Mesendoderm (in vitro differentiated cells): ENCODE data around the gene PHF21A.

ENCODE experiments used
- DNase-seq: peaks from one replicate; pipeline ENCODE4 v3.0.0; 2013
- H2AK5ac ChIP-seq: 2 replicates; pipeline ENCODE4 v1.6.1; 2013; ENCODE audit warnings: low read length, inconsistent platforms
- H2BK120ac ChIP-seq: 2 replicates; pipeline ENCODE4 v1.6.1; 2013; ENCODE audit warnings: low read depth, mild to moderate bottlenecking, low read length, moderate library complexity, mixed read lengths
- H2BK15ac ChIP-seq: replicated peaks from 2 replicates; pipeline ENCODE4 v1.6.1; 2013; ENCODE audit warnings: low read depth, mild to moderate bottlenecking, moderate library complexity
- H2BK5ac ChIP-seq: 2 replicates; pipeline ENCODE4 v1.6.1; 2013; ENCODE audit warnings: low read length, inconsistent platforms
- H3K18ac ChIP-seq: 2 replicates; pipeline ENCODE4 v1.6.1; 2013; ENCODE audit warnings: mild to moderate bottlenecking, low read length, mixed read lengths
- H3K23ac ChIP-seq: one replicate; pipeline ENCODE4 v1.6.1; 2013; ENCODE audit warnings: low read length
- H3K27ac ChIP-seq: 2 replicates; pipeline ENCODE4 v1.5.1; 2013; ENCODE audit warnings: low read depth, mild to moderate bottlenecking, inconsistent platforms, low read length, moderate library complexity
- H3K27me3 ChIP-seq: 2 replicates; pipeline ENCODE4 v1.6.1; 2013; ENCODE audit warnings: low read length, control low read depth, mild to moderate bottlenecking, inconsistent platforms; ENCODE audit not compliant: insufficient read depth, poor library complexity
- H3K36me3 ChIP-seq: 2 replicates; pipeline ENCODE4 v1.6.1; 2013; ENCODE audit warnings: low read length, inconsistent platforms; ENCODE audit not compliant: control insufficient read depth, insufficient read depth
- H3K4ac ChIP-seq: one replicate; pipeline ENCODE4 v1.6.1; 2013; ENCODE audit warnings: low read depth, mild to moderate bottlenecking, low read length, moderate library complexity
- H3K4me1 ChIP-seq: 2 replicates; pipeline ENCODE4 v1.6.1; 2013; ENCODE audit warnings: low read depth, low read length, inconsistent platforms; ENCODE audit not compliant: control insufficient read depth
- H3K4me2 ChIP-seq: 2 replicates; pipeline ENCODE4 v1.6.1; 2013; ENCODE audit warnings: low read length
- H3K4me3 ChIP-seq: 2 replicates; pipeline ENCODE4 v1.5.1; 2013; ENCODE audit warnings: mild to moderate bottlenecking, low read length
- H3K56ac ChIP-seq: one replicate; pipeline ENCODE4 v1.6.1; 2013; ENCODE audit warnings: low read length
- H3K79me1 ChIP-seq: 2 replicates; pipeline ENCODE4 v1.6.1; 2013; ENCODE audit warnings: low read length, inconsistent platforms
- H3K79me2 ChIP-seq: 2 replicates; pipeline ENCODE4 v1.6.1; 2013; ENCODE audit warnings: mild to moderate bottlenecking, low read length; ENCODE audit not compliant: control insufficient read depth, insufficient read depth
- H3K9ac ChIP-seq: 2 replicates; pipeline ENCODE4 v1.6.1; 2013; ENCODE audit warnings: low read length, inconsistent platforms
- H4K5ac ChIP-seq: one replicate; pipeline ENCODE4 v1.6.1; 2013; ENCODE audit warnings: low read length
- H4K8ac ChIP-seq: one replicate; pipeline ENCODE4 v1.6.1; 2013; ENCODE audit warnings: low read depth, mild to moderate bottlenecking, control low read depth, low read length, moderate library complexity
- WGBS: extraction: QIAGEN DNeasy Blood & Tissue Kit; methylation state at CpG from one replicate; pipeline ENCODE4 v1.1.7; 2013; ENCODE audit warnings: low lambda C conversion rate, missing lambda C conversion rate; ENCODE audit not compliant: insufficient coverage; ENCODE audit errors: extremely low coverage; 5-methylcytosine and 5-hydroxymethylcytosine counted together

The PHF21A gene

DNA sequence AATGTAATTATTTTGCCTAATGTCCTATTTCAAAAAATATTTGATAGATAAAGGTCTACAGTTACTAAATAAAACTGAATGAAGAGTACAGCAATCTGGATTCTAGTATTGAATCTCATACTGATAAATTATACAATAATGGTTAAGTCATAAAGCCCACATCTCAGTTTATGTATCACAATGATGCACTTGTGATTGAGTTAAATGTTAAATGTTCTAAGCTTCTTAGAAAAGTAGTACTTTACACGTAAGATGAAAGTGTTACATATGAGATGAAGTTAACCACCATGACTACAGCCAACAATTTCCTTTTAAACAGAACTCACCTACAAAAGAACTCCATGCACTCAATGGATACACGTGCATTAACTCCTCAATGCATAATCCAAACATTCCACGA is 51.7 kb downstream of the PHF21A start:
- H3K4me1 ChIP-seq: no peaks in the 10 kb centered on the region
- no peak overlapping the region for H3K4me2 ChIP-seq

GRCh38 chr11:46066335-46066734 is 54.9 kb downstream of the PHF21A start:
- H3K4me3 ChIP-seq: no peak overlapping the region
- H3K36me3 ChIP-seq: no peaks in the 10 kb centered on the region
- H3K79me2 ChIP-seq: no peaks in the 10 kb centered on the region
- no peak overlapping the region for H3K9ac ChIP-seq
- H2AK5ac ChIP-seq: no peak overlapping the region
- no peak overlapping the region for H2BK5ac ChIP-seq
- H2BK120ac ChIP-seq: no peak overlapping the region
- no peak overlapping the region for H4K8ac ChIP-seq
- H3K79me1 ChIP-seq: no peaks in the 10 kb centered on the region
- WGBS: no CpG with 5 or more reads among the region's 4 CpGs
- H3K4me2 ChIP-seq: no peak overlapping the region
- no peak overlapping the region for H4K5ac ChIP-seq
- H3K56ac ChIP-seq: no peak overlapping the region
- no peak overlapping the region for H3K18ac ChIP-seq
- no peaks in the 10 kb centered on the region for H3K27me3 ChIP-seq
- H2BK15ac ChIP-seq: no peak overlapping the region
- no peak for DNase-seq
- no peak overlapping the region for H3K4ac ChIP-seq
- H3K23ac ChIP-seq: no peak overlapping the region
- peaks cover 2% of the 10 kb centered on the region for H3K4me1 ChIP-seq
- H3K27ac ChIP-seq: no peak overlapping the region

More for the DNA sequence above, 51.7 kb downstream of the PHF21A start:
- Histone ChIP-seq H3K4me3 (no peak overlapping the region), H2BK15ac (no peak overlapping the region), H3K36me3 (no peaks in the 10 kb centered on the region), H3K4ac (no peak overlapping the region), H4K5ac (no peak overlapping the region), H3K27ac (no peak overlapping the region), H3K9ac (no peak overlapping the region), H2AK5ac (no peak overlapping the region), H3K27me3 (no peaks in the 10 kb centered on the region), H3K18ac (no peak overlapping the region), H3K79me1 (no peaks in the 10 kb centered on the region), H2BK5ac (no peak overlapping the region), H3K79me2 (no peaks in the 10 kb centered on the region), H2BK120ac (no peak overlapping the region), H3K56ac (no peak overlapping the region), H3K23ac (no peak overlapping the region), H4K8ac (no peak overlapping the region)
- no peak for DNase-seq
- no CpG with 5 or more reads among the region's 3 CpGs for WGBS

- Histone ChIP-seq H3K4me2 (no peak overlapping the region), H3K27ac (no peak overlapping the region), H2AK5ac (no peak overlapping the region), H3K36me3 (no peaks in the 10 kb centered on the region), H4K5ac (no peak overlapping the region), H3K79me2 (no peaks in the 10 kb centered on the region), H3K56ac (no peak overlapping the region), H2BK5ac (no peak overlapping the region), H3K4ac (no peak overlapping the region), H3K9ac (no peak overlapping the region), H4K8ac (no peak overlapping the region), H3K79me1 (no peaks in the 10 kb centered on the region), H3K23ac (no peak overlapping the region), H3K4me3 (no peak overlapping the region), H2BK120ac (no peak overlapping the region), H3K4me1 (peaks cover 2% of the 10 kb centered on the region), H3K18ac (no peak overlapping the region), H2BK15ac (no peak overlapping the region), H3K27me3 (no peaks in the 10 kb centered on the region)
- WGBS: no CpG with 5 or more reads among the region's 3 CpGs
- DNase-seq: no peak
Measured at GRCh38 chr11:46065681-46066080, 55.6 kb downstream of the PHF21A start.

- DNase-seq: peak; percentile 65
- Histone ChIP-seq H2AK5ac (no peak overlapping the region), H3K36me3 (no peaks in the 10 kb centered on the region), H2BK120ac (no peak overlapping the region), H3K79me1 (no peaks in the 10 kb centered on the region), H3K4me3 (no peak overlapping the region), H3K4ac (no peak overlapping the region), H3K23ac (no peak overlapping the region), H3K56ac (no peak overlapping the region), H2BK5ac (no peak overlapping the region), H2BK15ac (no peak overlapping the region), H3K9ac (no peak overlapping the region), H3K4me2 (no peak overlapping the region), H3K79me2 (no peaks in the 10 kb centered on the region), H3K18ac (no peak overlapping the region), H3K27me3 (no peaks in the 10 kb centered on the region), H3K4me1 (peaks cover 2% of the 10 kb centered on the region), H4K8ac (no peak overlapping the region), H4K5ac (no peak overlapping the region), H3K27ac (no peak overlapping the region)
- WGBS: no CpG with 5 or more reads among the region's 2 CpGs
Measured at GRCh38 chr11:46064221-46064620, 57.0 kb downstream of the PHF21A start.

- peaks cover 2% of the 10 kb centered on the region for H3K4me1 ChIP-seq
- H2BK15ac ChIP-seq: no peak overlapping the region
- no peak overlapping the region for H2BK5ac ChIP-seq
- no peaks in the 10 kb centered on the region for H3K27me3 ChIP-seq
- H3K4ac ChIP-seq: no peak overlapping the region
- H3K27ac ChIP-seq: no peak overlapping the region
- no peak for DNase-seq
- no peaks in the 10 kb centered on the region for H3K79me2 ChIP-seq
- H3K56ac ChIP-seq: no peak overlapping the region
- no peaks in the 10 kb centered on the region for H3K36me3 ChIP-seq
- no peak overlapping the region for H3K4me3 ChIP-seq
- no peak overlapping the region for H4K5ac ChIP-seq
- no CpG with 5 or more reads among the region's 3 CpGs for WGBS
- no peak overlapping the region for H3K9ac ChIP-seq
- no peaks in the 10 kb centered on the region for H3K79me1 ChIP-seq
- no peak overlapping the region for H2AK5ac ChIP-seq
- H3K23ac ChIP-seq: no peak overlapping the region
- H2BK120ac ChIP-seq: no peak overlapping the region
- no peak overlapping the region for H4K8ac ChIP-seq
- no peak overlapping the region for H3K4me2 ChIP-seq
- no peak overlapping the region for H3K18ac ChIP-seq
Measured at GRCh38 chr11:46063138-46063537, 58.1 kb downstream of the PHF21A start.

DNA sequence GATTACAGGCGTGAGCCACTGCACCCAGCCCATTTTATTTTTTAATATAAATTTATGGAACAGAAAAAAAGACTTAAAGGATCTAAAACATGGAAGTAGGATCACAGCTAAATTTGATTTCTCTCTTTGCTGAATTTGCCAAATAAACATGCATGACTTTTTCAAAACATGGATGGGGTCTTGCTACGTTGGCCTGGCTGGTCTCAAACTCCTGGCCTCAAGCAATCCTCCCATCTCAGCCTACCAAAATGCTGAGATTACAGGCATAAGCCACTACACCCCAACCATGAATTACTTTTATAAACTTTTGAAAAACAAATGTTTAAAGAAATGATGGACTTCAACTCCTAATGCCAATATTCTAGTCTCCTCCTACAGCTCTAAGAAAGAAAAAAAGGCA is 61.2 kb downstream of the PHF21A start:
- no peak overlapping the region for H3K4me3 ChIP-seq
- no peaks in the 10 kb centered on the region for H3K79me2 ChIP-seq
- H3K4ac ChIP-seq: no peak overlapping the region
- no peaks in the 10 kb centered on the region for H3K79me1 ChIP-seq
- no peak overlapping the region for H4K8ac ChIP-seq
- H2BK15ac ChIP-seq: no peak overlapping the region
- peaks cover 2% of the 10 kb centered on the region for H3K4me1 ChIP-seq
- H3K27ac ChIP-seq: no peak overlapping the region
- no peak overlapping the region for H2AK5ac ChIP-seq
- H3K23ac ChIP-seq: no peak overlapping the region
- H3K4me2 ChIP-seq: no peak overlapping the region
- DNase-seq: no peak
- no CpG with 5 or more reads among the region's 2 CpGs for WGBS
- no peak overlapping the region for H2BK5ac ChIP-seq
- H3K27me3 ChIP-seq: no peaks in the 10 kb centered on the region
- no peak overlapping the region for H3K56ac ChIP-seq
- no peaks in the 10 kb centered on the region for H3K36me3 ChIP-seq
- no peak overlapping the region for H3K9ac ChIP-seq
- no peak overlapping the region for H4K5ac ChIP-seq
- no peak overlapping the region for H3K18ac ChIP-seq
- no peak overlapping the region for H2BK120ac ChIP-seq
